Suprapubic skin (tissue), 4 donors: ENCODE data around the gene PTRH2.

ENCODE experiments used
- EP300 ChIP-seq: sonication (generic); formaldehyde crosslinking; IDR thresholded peaks from one replicate; pipeline ENCODE4 v1.6.1; 2017; ENCODE audit warnings: antibody characterized with exemption
- POLR2A ChIP-seq, 2 donors: fragments of 450-650 bp; IDR thresholded peaks; one replicate each; pipeline ENCODE4 v1.6.1; 2017; ENCODE audit warnings: antibody characterized with exemption in 2 of 2, mild to moderate bottlenecking in 2 of 2, moderate library complexity in 2 of 2
- POLR2AphosphoS5 ChIP-seq, 3 donors: sonication (generic); formaldehyde crosslinking; IDR thresholded peaks; one replicate each; pipeline ENCODE4 v1.6.1; 2017; ENCODE audit warnings: antibody characterized with exemption in 3 of 3
- TF ChIP-seq, protein P1 (sequence below), 2 donors: fragments of 200-600 bp in 1 of 2; fragments of 450-650 bp in 1 of 2; sonication (generic) in 1 of 2; IDR thresholded peaks; one replicate each; pipeline ENCODE4 v1.5.1; 2016 to 2019; ENCODE audit warnings: antibody characterized with exemption in 2 of 2, mild to moderate bottlenecking in 1 of 2, moderate library complexity in 1 of 2

GRCh38 chr17:59675231-59675630, 32.0 kb downstream of the PTRH2 start:
- TF ChIP-seq POLR2A (IDR thresholded peaks at IDR 0.05) (no peak), EP300 (no peak), POLR2AphosphoS5 (IDR thresholded peaks at IDR 0.05) (no peak)
- TF ChIP-seq, protein P1, sequence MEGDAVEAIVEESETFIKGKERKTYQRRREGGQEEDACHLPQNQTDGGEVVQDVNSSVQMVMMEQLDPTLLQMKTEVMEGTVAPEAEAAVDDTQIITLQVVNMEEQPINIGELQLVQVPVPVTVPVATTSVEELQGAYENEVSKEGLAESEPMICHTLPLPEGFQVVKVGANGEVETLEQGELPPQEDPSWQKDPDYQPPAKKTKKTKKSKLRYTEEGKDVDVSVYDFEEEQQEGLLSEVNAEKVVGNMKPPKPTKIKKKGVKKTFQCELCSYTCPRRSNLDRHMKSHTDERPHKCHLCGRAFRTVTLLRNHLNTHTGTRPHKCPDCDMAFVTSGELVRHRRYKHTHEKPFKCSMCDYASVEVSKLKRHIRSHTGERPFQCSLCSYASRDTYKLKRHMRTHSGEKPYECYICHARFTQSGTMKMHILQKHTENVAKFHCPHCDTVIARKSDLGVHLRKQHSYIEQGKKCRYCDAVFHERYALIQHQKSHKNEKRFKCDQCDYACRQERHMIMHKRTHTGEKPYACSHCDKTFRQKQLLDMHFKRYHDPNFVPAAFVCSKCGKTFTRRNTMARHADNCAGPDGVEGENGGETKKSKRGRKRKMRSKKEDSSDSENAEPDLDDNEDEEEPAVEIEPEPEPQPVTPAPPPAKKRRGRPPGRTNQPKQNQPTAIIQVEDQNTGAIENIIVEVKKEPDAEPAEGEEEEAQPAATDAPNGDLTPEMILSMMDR (IDR thresholded peaks at IDR 0.05): no peak
